Panc1 (cell line): ENCODE results near the gene ADGRG3. TPM values are rescaled to one million over a fixed set of nuclear protein-coding genes. Genes with fewer than 3 reads are reported as not detected.

Experiments
- ATAC-seq: fragments of 200-7000 bp; cut with Tn5 transposase; 2 replicates; pipeline ENCODE4 v1.9.1; 2020; ENCODE audit warnings: mild to moderate bottlenecking, moderate library complexity
- BruUV-seq: library from RNA; stranded (reverse); fragments of 400-500 nt; replicated peaks from 2 replicates; lab custom pipeline; 2021; lab: Mats Ljungman, UMichigan
- CTCF ChIA-PET: fragments of 300-600 bp; sonication (Branson Sonifier 250); formaldehyde crosslinking; loops from one replicate; lab custom pipeline; 2022; ENCODE audit warnings: antibody characterized with exemption; lab: Charles Lee
- POLR2A ChIA-PET: fragments of 300-600 bp; sonication (Branson Sonifier 250); formaldehyde crosslinking; loops from one replicate; lab custom pipeline; 2022; ENCODE audit warnings: antibody characterized with exemption; lab: Charles Lee
- DNase-seq: peaks from one replicate; pipeline ENCODE4 v3.0.0-alpha.2; 2010; ENCODE audit warnings: low read depth, low spot score
- H3K27ac ChIP-seq: 2 replicates; pipeline ENCODE4 v1.5.1; 2011; ENCODE audit warnings: mild to moderate bottlenecking, low read length, inconsistent platforms
- H3K27me3 ChIP-seq: fragments of 200-500 bp; sonication (Bioruptor generic); 2 replicates; pipeline ENCODE4 v1.6.0; 2014; ENCODE audit warnings: low read length, inconsistent platforms; ENCODE audit not compliant: control insufficient read depth, insufficient read depth
- H3K36me3 ChIP-seq: fragments of 200-500 bp; sonication (Bioruptor generic); 2 replicates; pipeline ENCODE4 v1.5.1; 2014; ENCODE audit warnings: inconsistent platforms, mild to moderate bottlenecking, low read length, moderate library complexity; ENCODE audit not compliant: control insufficient read depth, insufficient read depth
- H3K4me1 ChIP-seq: 2 replicates; pipeline ENCODE4 v1.5.1; 2011; ENCODE audit warnings: inconsistent platforms, mild to moderate bottlenecking, low read length, moderate library complexity; ENCODE audit not compliant: control insufficient read depth, insufficient read depth
- H3K4me3 ChIP-seq, 2 experiments: 2 replicates each; pipeline ENCODE4 v1.5.1; 2011 to 2012; ENCODE audit warnings: low read depth in 2 of 2, low read length in 2 of 2, mild to moderate bottlenecking in 2 of 2, inconsistent platforms in 1 of 2, moderate library complexity in 1 of 2
- H3K9me3 ChIP-seq: fragments of 200-500 bp; sonication (Bioruptor generic); 2 replicates; pipeline ENCODE4 v1.5.1; 2014; ENCODE audit warnings: low read depth, mild to moderate bottlenecking, inconsistent platforms, low read length, moderate library complexity; ENCODE audit not compliant: control insufficient read depth, insufficient read depth
- CTCF ChIP-seq: fragments of 450-650 bp; IDR thresholded peaks from 2 replicates; pipeline ENCODE4 v1.5.1; 2017; ENCODE audit warnings: mild to moderate bottlenecking
- POLR2AphosphoS5 ChIP-seq: IDR thresholded peaks from 2 replicates; pipeline ENCODE4 v1.6.1; 2012; ENCODE audit warnings: mild to moderate bottlenecking, low read depth, low read length, moderate library complexity
- REST ChIP-seq, 2 experiments: IDR thresholded peaks; 2 replicates each; pipeline ENCODE4 v1.6.1; 2011 to 2012; ENCODE audit warnings: low read depth in 2 of 2, control low read depth in 1 of 2, low read length in 1 of 2, mild to moderate bottlenecking in 1 of 2, moderate library complexity in 1 of 2; ENCODE audit not compliant: insufficient read depth in 1 of 2
- SIN3A ChIP-seq: IDR thresholded peaks from 2 replicates; pipeline ENCODE4 v1.6.1; 2012; ENCODE audit warnings: low read depth, mild to moderate bottlenecking, low read length, moderate library complexity, borderline replicate concordance; ENCODE audit not compliant: insufficient read depth
- TCF7L2 ChIP-seq: IDR thresholded peaks from 2 replicates; pipeline ENCODE4 v1.6.1; 2011; ENCODE audit warnings: mild to moderate bottlenecking, low read depth, low read length, inconsistent platforms
- in situ Hi-C: cut with HindIII; loops from 2 replicates; pipeline ENCODE4 v1.10.0; 2016; ENCODE audit warnings: low sequenced_read_pairs, low pct_unique_long_range_greater_than_20kb
- intact Hi-C: fragments of 100-400 bp; cut with micrococcal nuclease; formaldehyde crosslinking; loops from one replicate; pipeline ENCODE4 v1.10.0; 2022; ENCODE audit not compliant: unreplicated experiment
- total RNA-seq: library from RNA; stranded (reverse); gene quantifications from one replicate; pipeline ENCODE4 v1.2.1, GENCODE V29; 2021; ENCODE audit not compliant: unreplicated experiment

Gene ADGRG3
- total RNA-seq, 1 experiment from 2014 or later, result not detected

DNA sequence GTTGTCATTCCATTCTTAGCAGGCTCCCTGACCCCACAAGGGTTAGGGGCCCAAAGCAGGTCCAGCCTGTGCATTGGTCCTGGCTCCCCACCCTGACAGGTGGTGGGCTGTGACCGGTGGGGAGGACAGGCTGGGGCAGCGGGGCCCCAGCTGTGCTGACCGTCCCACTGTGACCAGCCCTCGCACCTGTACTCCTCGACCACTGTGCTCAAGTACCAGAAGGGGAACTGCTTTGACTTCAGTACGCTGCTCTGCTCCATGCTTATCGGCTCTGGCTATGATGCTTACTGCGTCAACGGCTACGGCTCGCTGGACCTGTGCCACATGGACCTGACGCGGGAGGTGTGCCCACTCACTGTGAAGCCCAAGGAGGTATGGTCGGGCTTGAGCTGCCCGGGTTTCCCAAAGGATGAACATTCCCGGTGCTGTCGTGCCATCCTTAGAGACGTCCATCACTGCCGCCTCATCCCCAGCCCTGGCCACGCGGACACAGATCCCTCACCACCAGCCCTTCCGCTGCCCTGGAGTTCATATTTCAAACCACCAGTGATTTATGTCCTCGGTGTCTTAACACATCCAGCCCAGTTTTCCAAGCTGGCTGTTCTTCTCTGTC is 33.8 kb downstream of the ADGRG3 start:
- no peaks in the 10 kb centered on the region for H3K9me3 ChIP-seq
- H3K4me1 ChIP-seq, result no peaks in the 10 kb centered on the region
- H3K27ac ChIP-seq, result no peak overlapping the region
- no TSS peak for BruUV-seq
- H3K36me3 ChIP-seq, result no peaks in the 10 kb centered on the region
- H3K4me3 ChIP-seq, result no peak overlapping the region
- H3K27me3 ChIP-seq, result no peaks in the 10 kb centered on the region
- in situ Hi-C loops (no loop called here), intact Hi-C loops (no loop called here)
- no peak for ATAC-seq
- DNase-seq, result no peak
- TF ChIP-seq REST (IDR thresholded peaks at IDR 0.05; ENCODE audit: insufficient read depth in 1 of 2, low read depth in 2 of 2, low read length in 1 of 2) (no peak), POLR2AphosphoS5 (no peak), TCF7L2 (no peak), SIN3A (no peak), CTCF (no peak)
- CTCF ChIA-PET, result no interaction called here
- POLR2A ChIA-PET, result no interaction called here

- ChIA-PET POLR2A (interaction anchor here (0.6 kb wide), 1 partner anchor 98 kb away, joined by 5 read pairs; no protein-coding TSS in a partner anchor), CTCF (no interaction called here)
- Histone ChIP-seq H3K27me3 (no peaks in the 10 kb centered on the region), H3K4me3 (no peak overlapping the region), H3K9me3 (no peaks in the 10 kb centered on the region), H3K36me3 (no peaks in the 10 kb centered on the region), H3K4me1 (no peaks in the 10 kb centered on the region), H3K27ac (no peak overlapping the region)
- DNase-seq (no peak), ATAC-seq (no peak)
- no TSS peak for BruUV-seq
- TF ChIP-seq REST (IDR thresholded peaks at IDR 0.05; ENCODE audit: insufficient read depth in 1 of 2, low read depth in 2 of 2, low read length in 1 of 2), result no peak
- no peak for TF ChIP-seq TCF7L2
- no peak for TF ChIP-seq POLR2AphosphoS5
- TF ChIP-seq SIN3A, result no peak
- no peak for TF ChIP-seq CTCF
- intact Hi-C loops (no loop called here), in situ Hi-C loops (no loop called here)
These were observed 35.4 kb downstream of the ADGRG3 start for GRCh38 chr16:57703416-57704010.
